Ureter (tissue), 1 donor: ENCODE data around the gene AMBRA1. TPM values are rescaled to one million over a fixed set of nuclear protein-coding genes. Genes with fewer than 3 reads are reported as not detected.

Source experiments
- DNase-seq: peaks from one replicate; pipeline ENCODE4 v3.0.0-alpha.2; 2020; ENCODE audit warnings: low spot score
- total RNA-seq: library from RNA; stranded (reverse); gene quantifications from one replicate; pipeline ENCODE4 v1.2.4, GENCODE V29; 2023
- donor health status: DM: yes; HTN: yes; CAD: no.

AMBRA1 gene
- total RNA-seq, 1 donor from 2014 or later = 56.0 TPM

DNA sequence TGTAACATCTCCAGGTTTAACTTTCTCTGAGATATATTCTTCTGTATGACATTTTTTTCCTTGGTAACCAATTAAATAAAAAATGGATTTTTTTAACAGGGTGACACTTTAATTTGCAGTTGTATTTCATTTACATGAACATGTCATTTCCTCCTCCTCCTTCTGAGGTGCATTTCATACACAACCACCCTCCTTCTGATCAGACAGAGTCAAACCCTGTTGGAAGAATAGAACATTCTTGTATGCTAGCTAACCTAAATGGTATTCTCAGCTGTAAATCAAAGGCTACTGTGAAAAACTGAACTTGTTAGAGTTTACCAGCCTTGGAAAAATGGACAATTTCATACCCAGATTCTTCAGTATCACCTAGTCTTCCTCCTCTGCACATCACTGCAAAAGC, 149.5 kb downstream of the AMBRA1 start:
- DNase-seq = no peak

DNA sequence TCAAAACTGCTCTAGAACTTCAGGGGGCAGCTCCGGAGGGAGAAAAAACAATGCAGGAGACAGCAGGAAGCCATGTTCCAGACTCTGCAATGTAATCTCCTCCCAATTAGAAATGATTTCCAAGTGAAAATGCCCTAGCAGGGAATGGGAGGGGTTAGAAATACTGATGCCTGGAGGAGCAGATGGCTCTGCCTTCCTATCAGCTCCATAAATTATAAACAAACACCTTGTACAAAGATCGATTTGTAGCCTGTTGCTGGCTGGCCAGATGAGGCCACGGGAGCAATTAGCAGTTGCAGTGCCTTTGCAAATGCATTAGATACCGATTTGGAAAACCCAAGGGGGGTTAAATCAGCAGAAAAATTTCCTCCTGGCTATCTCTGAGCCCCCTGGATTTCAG, 155.6 kb downstream of the AMBRA1 start:
- DNase-seq = no peak

DNA sequence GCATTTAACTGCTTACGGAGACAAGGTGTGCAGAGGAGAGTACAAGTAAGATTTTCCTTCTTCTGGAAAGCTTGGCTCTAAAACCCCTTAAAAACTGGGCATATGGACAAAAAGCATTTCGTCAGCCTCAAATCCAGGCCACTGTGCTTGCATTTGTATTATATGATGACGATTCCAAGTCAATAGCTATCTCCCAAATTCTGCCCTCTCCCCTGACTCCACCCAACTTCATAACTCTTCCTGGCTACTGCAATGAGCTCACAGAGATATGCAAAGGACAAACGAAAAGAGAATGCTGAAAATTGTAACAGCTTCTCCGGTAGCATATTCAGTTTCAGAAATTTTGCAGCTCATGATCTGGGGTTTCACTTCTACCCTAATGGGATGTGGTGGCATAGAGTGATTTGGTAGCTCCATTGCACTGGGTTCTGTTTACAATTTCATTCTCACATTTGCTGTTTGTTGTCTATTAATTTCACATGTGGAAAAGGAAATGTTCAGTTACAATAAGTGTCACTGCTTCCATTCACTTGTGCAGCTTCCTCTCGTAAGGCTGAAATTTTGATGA, 156.6 kb downstream of the AMBRA1 start:
- DNase-seq = no peak

GRCh38 chr11:46436113-46436512, 157.7 kb downstream of the AMBRA1 start:
- DNase-seq = no peak

DNA sequence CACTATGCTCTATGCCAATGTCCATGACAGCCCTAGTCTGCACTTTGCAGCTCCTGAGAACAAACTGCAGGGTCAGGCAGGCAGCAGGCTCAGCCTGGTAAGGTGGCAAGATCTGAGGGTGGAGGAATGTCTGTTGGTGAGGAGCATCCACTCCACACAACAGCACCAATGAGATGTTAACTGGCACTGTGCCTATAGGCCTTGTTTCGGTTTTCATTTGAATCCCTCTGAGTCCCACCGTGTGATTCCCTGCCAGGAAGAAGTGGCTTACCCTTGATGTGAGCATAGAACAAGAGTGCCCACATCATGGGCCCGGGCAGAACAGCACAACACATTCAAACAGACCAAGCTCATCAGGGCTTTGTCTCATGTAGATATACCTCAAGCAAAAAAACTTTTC, 158.1 kb downstream of the AMBRA1 start:
- DNase-seq = no peak

GRCh38 chr11:46431211-46431610, 162.6 kb downstream of the AMBRA1 start:
- DNase-seq = no peak

DNA sequence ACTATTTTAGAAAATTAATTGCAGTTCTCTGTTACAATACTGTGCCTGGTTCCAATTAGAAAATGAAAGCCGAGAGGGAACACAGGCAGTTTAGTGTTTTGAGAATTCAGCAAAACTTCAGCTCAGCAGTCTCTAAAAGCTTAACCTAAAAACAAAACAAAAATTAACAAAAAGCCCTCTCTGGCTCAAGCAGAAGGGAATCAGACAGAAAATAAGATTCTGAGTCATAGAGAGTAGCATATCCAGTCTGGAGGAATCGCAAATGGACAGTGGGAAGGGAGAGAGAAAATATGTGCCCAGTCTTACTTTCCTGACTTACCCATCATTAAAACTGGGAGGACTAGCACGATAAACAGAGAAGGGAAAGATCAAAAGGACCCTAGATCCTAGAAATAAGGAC, 164.1 kb downstream of the AMBRA1 start:
- DNase-seq = no peak

GRCh38 chr11:46427364-46427763, 166.5 kb downstream of the AMBRA1 start:
- no peak for DNase-seq

GRCh38 chr11:46426233-46426991, 167.4 kb downstream of the AMBRA1 start:
- no peak for DNase-seq

- no peak for DNase-seq
Observed at GRCh38 chr11:46422588-46422987, 171.2 kb downstream of the AMBRA1 start.

DNA sequence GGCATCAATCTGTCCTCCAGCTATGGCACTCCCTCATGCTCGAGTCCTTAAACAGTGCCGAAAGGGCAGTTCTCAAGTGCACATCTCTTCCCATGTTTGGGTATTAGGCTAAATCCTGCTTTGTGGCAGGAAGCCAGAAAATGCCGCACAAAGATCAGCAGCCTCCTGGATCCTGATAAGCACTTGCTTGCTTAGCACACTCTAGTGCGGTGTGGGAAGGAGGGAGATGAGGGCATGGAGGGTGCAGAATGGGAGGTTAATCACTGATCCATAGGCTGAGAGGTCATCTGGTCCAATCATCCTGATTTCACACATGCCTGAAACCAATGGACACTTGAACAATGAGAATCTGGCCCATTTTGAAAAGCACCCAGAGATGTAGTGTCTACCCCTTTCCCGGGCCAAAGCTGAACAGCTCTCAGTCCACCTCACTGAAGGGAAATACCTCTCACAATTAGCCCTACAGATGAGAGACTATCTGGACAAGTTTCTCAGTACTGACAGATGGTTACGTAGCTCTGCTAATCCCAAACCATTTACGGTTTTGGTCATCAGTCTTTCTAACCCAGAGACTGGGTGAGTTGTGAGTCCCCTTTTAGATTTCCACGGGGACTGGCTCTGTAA, 172.5 kb downstream of the AMBRA1 start:
- no peak for DNase-seq

DNA sequence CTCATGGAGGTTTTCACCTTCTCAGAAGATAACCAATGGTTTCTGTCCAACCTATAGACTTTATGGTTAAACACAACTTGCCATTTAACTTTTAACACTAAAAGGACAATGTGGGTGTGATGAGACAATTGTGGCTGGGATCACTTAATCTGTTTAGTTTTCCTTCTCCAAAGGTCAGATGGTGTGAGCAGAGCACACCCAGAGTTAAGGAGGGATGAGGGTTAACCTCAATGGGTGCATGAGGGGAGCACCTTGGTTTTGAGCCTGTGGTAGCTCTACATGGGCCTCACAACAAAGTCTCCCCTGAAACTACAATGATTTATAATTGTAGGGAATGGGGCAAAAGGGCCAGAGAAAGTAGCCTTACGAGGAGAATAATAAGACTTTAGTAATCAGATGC, 173.3 kb downstream of the AMBRA1 start:
- no peak for DNase-seq

GRCh38 chr11:46418751-46419150, 175.1 kb downstream of the AMBRA1 start:
- DNase-seq = no peak

DNA sequence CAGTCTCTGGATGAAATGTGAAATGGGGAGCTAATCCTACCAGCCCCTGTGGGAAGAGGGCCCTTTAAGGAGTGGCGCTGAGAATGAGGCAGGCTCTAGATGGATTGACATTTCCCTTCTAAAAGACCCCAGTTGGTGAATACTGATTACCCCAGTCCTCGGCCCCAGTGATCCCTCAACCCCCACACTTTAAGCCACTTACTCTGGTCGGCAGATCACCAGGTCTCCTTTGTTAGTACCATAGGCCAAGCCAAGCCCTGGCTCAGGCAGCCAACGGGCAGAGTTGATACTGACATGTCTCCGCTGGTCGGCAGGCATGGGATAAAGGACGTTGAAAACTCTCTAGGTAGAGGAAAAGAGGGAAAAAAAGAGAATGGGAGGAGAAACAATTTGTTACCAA, 176.1 kb downstream of the AMBRA1 start:
- no peak for DNase-seq

GRCh38 chr11:46414879-46415278, 178.9 kb downstream of the AMBRA1 start:
- no peak for DNase-seq

DNA sequence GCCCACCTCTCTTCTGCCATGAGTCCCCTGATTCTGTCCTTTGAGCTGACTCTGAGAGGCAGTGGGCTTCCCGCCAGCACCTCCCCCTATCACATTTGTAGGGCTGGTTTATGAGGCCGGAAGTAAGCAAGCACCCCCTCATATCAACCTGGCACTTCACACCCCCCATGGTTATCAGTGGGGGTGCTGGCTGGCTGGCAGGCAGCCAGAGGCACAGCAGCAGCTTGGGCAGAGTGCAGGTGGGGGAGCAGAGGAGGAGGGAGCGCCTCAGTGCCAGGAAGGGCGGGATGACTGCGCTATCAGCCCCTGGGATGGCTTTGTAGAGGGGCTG, 179.4 kb downstream of the AMBRA1 start:
- no peak for DNase-seq

GRCh38 chr11:46413760-46414465, 179.9 kb downstream of the AMBRA1 start:
- DNase-seq = no peak

GRCh38 chr11:46410021-46410420, 183.8 kb downstream of the AMBRA1 start:
- no peak for DNase-seq

DNA sequence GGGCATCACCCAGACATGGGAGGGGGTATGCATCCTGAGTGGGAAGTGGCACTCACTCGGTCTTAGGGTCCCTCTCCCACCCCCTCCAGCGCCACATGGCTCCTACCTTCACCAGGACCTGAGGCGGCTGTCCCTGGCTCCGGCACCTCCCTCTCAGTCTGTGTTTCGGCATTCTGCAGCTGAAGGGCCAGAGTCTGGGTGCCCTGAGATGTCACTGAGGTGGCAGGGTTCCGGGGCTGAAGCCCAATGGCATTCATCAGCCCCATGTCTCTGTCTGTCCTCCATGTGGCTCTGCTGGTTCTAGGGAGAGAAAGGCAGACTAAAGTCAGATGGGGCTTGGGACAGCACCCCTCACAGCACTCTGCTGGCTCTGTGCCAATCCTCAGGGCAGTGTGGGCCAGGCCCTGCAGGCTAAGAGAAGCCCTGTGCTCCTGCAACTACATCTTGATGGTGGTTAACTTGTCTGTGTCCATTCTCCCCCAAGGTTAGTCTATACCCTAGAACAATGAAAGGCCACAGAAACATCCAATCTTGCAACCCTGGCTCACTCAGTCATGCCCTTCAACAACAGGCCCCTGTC, 185.3 kb downstream of the AMBRA1 start:
- no peak for DNase-seq

GRCh38 chr11:46407635-46408034, 186.2 kb downstream of the AMBRA1 start:
- DNase-seq = no peak

DNA sequence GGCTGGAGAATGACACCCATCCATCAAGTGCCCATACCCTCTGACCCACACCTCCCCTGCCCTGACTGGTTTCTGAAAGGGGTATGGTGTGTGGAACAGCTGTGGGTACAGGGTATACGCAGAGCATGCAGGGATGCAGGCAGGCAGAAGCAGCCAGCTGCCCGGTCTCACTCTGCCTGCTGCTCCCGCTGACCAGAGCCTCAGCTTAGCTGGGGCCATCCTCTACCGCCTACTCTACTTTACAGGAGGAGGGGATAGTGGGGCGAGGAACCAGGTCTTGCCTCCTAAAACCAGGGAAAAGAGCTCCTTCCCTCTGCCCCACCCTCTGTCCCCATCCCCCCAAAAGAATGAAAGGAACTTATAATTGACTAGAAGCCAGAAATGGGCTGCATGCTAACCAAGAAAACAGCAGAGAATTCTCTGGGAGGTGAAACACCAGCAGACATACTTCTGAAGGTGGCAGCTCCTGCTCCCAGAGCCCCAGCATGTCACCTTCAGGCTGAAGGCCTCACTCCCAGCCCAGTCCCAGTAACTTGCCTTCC, 189.3 kb downstream of the AMBRA1 start:
- no peak for DNase-seq
